Right renal pelvis (tissue), 4 donors: ENCODE data around the gene MARK2. TPM values are rescaled to one million over a fixed set of nuclear protein-coding genes. Genes with fewer than 3 reads are reported as not detected.
A peak's percentile ranks its signal among the peaks of the same experiment; 100 is the strongest.

Source experiments
- DNase-seq, 4 donors: peaks; one replicate each; pipeline ENCODE4 v3.0.0-alpha.2; 2013; ENCODE audit warnings: low read depth in 4 of 4, low spot score in 3 of 4, missing footprints in 1 of 4
- polyA plus RNA-seq, 4 donors: library from polyadenylated mRNA; unstranded; fragments of 120-200 nt; gene quantifications; one replicate each; pipeline ENCODE4 v1.2.1, GENCODE V29; 2013; ENCODE audit not compliant: insufficient read length in 4 of 4

The MARK2 gene
- polyA plus RNA-seq, 4 donors, result 31.5 to 39.5 (median 36.9) TPM

GRCh38 chr11:63826471-63827190, 12.3 kb upstream of the MARK2 start:
- no peak for DNase-seq

- no peak for DNase-seq
Measured at GRCh38 chr11:63829823-63830489, 9.0 kb upstream of the MARK2 start.

- no peak for DNase-seq
Measured at GRCh38 chr11:63831326-63831725, 7.6 kb upstream of the MARK2 start.

- DNase-seq, result no peak
Measured at GRCh38 chr11:63832336-63832735, 6.6 kb upstream of the MARK2 start.

DNA sequence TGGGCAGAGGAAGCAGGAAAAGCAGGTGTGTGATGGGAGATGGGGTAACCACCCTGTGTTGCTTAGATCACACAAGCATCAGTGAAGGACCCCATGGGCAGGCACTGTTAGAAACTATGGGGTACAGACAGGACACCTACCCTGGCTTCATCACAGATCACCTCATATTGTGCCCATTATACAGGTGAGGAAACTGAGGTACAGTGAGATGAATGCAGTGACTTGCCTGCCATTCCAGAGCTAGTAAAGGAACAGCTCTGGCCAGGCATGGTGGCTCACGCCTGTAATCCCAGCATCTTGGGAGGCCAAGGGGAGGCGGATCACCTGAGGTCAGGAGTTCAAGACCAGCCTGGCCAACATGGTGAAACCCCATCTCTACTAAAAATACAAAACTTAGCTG, 5.9 kb upstream of the MARK2 start:
- DNase-seq, result no peak

DNA sequence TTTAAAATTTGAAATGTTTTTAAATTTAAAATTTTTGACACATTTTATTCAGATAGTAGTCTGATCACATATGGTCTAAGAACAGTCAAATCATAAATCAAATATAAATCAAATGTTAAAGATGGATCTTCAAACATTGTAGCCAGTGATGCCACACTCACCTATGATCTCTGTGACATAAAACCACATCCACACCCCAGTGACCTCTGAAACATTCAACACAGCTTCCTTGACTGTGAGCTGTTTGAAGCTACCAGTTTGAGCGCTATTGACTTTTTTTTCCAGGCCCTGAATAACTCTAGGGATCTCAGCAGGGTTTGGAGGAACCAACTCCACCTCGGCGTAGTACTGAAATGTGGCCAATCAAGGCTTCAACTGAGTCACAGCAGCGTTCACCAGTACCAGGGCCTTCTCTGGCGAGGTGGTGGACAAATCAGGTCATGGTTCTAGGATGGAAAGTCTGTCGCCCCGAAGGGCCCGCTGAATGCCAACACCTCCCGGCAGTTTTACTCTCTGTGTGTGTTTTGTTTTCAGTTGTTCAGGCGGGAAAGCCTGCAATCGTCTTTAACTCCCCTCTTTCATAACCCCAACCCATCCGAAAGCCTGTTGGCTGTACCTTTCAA, 4.3 kb upstream of the MARK2 start:
- no peak for DNase-seq

- DNase-seq, result no peak
Measured at GRCh38 chr11:63835158-63835545, 3.8 kb upstream of the MARK2 start.

DNA sequence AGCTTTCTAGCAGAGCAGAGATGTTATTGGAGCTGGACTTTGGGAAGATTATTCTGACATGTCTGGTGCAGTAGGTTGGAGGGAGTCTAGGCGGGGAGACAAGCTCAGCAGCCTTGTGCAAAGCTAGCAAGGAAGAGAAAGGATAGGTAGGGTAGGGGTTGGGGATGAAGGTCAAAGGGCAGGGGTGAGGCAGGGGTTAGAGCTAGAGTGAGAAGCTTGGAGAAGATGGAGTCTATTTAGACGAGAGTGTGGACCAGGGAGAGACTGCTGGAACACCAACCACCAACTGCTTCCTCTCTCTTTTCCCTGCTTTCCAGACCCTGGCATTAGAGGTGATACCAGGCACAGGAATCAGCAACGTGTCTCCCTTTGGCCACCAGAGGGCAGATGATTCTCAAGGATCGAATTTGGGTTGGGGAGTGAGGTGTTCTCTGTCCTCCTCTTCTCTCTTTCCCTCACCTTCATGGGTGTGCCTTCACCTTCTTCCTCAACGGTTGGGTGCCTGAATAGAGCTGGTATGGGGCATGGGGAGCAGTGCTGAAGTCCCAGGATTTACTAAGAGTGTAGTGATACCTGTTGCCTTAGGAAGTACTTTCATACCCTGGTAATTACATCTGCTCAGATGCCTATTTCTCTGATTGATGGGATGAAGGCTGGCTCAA, 1.8 kb upstream of the MARK2 start:
- DNase-seq, result peak in 1 of 4 donors; percentile 67

GRCh38 chr11:63837739-63838138, 1.2 kb upstream of the MARK2 start:
- DNase-seq, result no peak

DNA sequence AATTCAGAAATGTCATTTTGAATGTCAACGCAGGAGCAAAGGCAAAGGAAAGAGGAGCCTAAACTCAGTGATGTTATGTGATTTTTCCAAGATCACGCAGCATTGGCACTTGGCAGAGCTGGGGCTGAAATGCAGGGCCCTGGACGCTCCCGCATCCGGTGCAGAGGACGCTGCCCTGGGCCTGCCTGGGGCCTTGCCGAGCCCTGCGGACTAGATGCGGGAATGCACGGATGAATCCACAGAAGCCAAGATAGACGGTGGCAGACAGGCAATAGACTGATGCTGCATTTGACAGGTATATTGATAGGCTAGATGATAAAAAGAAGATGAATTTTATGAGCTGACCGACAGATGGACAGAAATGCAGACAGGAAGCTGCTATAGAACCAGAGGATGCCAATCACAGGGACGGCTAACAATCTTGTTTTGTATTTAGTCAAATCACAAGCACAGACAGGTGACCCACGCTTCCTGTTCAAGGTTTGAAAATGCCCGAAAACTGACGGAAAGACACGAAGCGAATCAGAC, 696 bp upstream of the MARK2 start:
- DNase-seq, result no peak

- no peak for DNase-seq
Measured at GRCh38 chr11:63839508-63840355, 822 bp downstream of the MARK2 start.

DNA sequence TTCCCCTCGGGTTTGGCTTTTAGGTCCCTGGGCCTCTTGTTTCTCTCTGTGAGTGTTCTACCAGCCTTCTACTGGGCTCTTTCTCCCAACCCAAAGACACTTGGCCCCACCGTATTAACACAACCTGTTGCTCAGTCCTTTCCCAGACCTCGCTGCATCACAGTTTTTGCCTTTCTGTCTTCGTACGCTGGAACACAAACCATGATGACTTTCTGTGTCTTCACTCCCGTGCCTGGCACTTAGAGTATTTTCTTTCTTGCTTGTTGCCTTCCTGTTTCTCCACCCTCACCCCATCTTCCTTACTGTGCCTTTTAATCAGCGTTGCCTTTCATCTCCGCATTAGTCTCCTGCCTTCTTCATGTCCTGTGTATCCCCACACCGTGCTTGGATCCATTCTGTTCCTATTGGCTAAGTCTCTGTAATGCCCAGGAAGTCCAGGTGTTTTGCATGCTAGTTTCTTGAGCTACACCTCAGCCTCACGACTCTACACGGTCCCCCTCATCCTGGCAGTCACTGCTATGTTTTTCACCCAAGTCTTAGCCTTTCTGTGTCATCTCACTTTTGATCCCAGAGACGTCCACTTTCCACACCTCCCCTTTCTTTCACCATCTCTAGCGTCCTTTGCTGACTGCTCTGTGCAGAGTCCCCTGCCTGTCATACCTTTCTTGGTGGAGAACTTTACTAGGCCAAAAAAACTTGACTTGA, 1.6 kb downstream of the MARK2 start:
- no peak for DNase-seq

GRCh38 chr11:63841554-63841953, 2.6 kb downstream of the MARK2 start:
- DNase-seq, result no peak

GRCh38 chr11:63843041-63843440, 4.1 kb downstream of the MARK2 start:
- no peak for DNase-seq

DNA sequence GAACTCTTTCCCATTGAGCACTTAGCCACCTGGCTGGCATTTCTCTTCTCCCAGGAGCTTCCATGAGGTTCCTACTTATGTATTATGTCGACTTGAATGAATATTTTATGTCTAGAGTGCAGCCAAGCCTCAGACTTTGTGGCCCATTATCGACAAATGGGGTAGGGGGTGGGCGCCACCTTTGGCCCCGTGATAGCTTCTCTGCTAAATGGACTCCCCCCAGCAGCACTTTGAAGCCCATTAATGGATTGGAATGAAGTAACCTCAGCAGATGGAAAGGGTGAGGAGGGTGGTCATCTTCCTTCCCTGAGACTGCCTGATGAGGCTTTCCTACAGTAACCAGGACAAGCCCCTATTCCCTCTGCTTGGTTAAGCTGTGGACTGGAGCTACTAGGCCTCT, 5.9 kb downstream of the MARK2 start:
- no peak for DNase-seq

DNA sequence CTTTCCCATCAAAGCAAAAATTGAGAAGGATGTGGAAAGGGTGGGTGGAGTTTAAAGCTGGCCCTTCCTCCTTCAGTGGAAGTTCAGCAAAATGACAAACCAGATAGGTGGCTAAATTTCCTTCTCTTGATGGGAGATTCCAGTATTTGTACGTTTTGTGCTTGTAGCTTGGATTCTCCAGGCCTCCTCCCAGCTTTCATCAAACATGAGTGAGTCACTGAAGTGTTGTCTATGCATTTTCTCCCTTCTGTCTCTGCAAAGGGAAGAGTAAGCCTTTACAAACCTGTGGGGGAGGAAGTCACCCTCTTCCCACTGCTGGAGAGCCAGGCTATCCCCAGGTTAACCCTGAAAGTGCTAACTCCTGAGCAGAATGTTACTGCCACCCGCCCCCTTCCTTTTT, 6.4 kb downstream of the MARK2 start:
- DNase-seq, result no peak

DNA sequence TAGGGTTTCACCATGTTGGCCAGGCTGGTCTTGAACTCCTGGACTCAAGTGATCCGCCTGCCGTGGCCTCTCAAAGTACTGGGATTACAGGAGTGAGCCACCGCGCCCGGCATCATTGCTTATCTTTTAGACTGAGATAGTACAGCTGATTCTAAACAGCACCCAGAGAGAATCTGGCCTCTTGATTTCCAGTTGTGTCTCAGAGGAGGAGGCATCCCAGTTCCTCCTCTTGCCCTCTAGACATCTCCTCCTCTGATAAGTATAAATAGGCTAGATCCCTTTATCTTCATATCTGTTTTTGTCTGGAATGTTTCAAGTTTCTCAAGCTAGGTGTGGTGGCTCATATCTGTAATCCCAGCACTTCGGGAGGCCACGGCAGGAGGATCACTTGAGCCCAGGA, 7.0 kb downstream of the MARK2 start:
- no peak for DNase-seq

- no peak for DNase-seq
Measured at GRCh38 chr11:63846897-63847296, 8.0 kb downstream of the MARK2 start.

GRCh38 chr11:63847363-63847762, 8.5 kb downstream of the MARK2 start:
- DNase-seq, result no peak

DNA sequence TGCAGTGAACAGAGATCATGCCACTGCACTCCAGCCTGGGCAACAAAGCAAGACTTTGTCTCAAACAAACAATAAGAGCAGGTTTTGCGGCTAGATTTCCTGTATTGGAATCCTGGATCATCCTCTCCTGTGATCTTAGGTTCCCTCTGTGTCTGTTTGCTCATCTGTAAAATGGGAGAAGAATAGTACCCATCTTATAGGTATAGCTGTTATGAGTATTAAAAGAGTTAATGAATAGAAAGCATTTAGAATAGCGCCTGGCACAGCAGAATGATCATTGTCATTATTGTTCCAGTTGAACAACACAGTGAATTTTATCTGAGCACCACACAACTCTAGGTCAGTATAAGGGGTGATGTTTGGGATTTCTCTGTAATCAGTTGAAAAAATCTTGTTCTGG, 10.8 kb downstream of the MARK2 start:
- DNase-seq, result no peak
